Suprapubic skin (tissue), 4 donors: ENCODE data around the gene BTBD6. TPM values are rescaled to one million over a fixed set of nuclear protein-coding genes. Genes with fewer than 3 reads are reported as not detected.

Experiments used
- DNase-seq, 2 donors: peaks; one replicate each; pipeline ENCODE4 v3.0.0-alpha.2; 2019; ENCODE audit warnings: low spot score in 2 of 2
- H3K27ac ChIP-seq: fragments of 200-600 bp; sonication (generic); one replicate; pipeline ENCODE4 v1.5.1; 2019
- H3K27me3 ChIP-seq: fragments of 200-600 bp; sonication (generic); one replicate; pipeline ENCODE4 v1.5.1; 2019
- H3K36me3 ChIP-seq: fragments of 200-600 bp; sonication (generic); one replicate; pipeline ENCODE4 v1.5.1; 2019
- H3K4me1 ChIP-seq: fragments of 200-600 bp; sonication (generic); one replicate; pipeline ENCODE4 v1.5.1; 2019
- H3K4me3 ChIP-seq: fragments of 200-600 bp; sonication (generic); one replicate; pipeline ENCODE4 v1.5.1; 2019; ENCODE audit warnings: mild to moderate bottlenecking
- H3K9me3 ChIP-seq: fragments of 200-600 bp; sonication (generic); one replicate; pipeline ENCODE4 v1.5.1; 2019
- EP300 ChIP-seq: sonication (generic); formaldehyde crosslinking; IDR thresholded peaks from one replicate; pipeline ENCODE4 v1.6.1; 2017; ENCODE audit warnings: antibody characterized with exemption
- POLR2A ChIP-seq, 2 donors: fragments of 450-650 bp; IDR thresholded peaks; one replicate each; pipeline ENCODE4 v1.6.1; 2017; ENCODE audit warnings: antibody characterized with exemption in 2 of 2, mild to moderate bottlenecking in 2 of 2, moderate library complexity in 2 of 2
- POLR2AphosphoS5 ChIP-seq, 3 donors: sonication (generic); formaldehyde crosslinking; IDR thresholded peaks; one replicate each; pipeline ENCODE4 v1.6.1; 2017; ENCODE audit warnings: antibody characterized with exemption in 3 of 3
- WGBS: methylation state at CpG from one replicate; pipeline ENCODE4 v1.1.5; 2018; 5-methylcytosine and 5-hydroxymethylcytosine counted together
- total RNA-seq, 4 donors: library from RNA; depleted of rRNA; stranded (reverse); fragments of >200 nt; gene quantifications; one replicate each; pipeline ENCODE4 v1.1.0, GENCODE V29; 2016
- TF ChIP-seq, protein P1 (sequence below), 2 donors: fragments of 200-600 bp in 1 of 2; fragments of 450-650 bp in 1 of 2; sonication (generic) in 1 of 2; IDR thresholded peaks; one replicate each; pipeline ENCODE4 v1.5.1; 2016 to 2019; ENCODE audit warnings: antibody characterized with exemption in 2 of 2, mild to moderate bottlenecking in 1 of 2, moderate library complexity in 1 of 2

BTBD6 gene
- total RNA-seq, 4 donors from 2014 or later = 38.9 to 63.7 (median 58.6) TPM

DNA sequence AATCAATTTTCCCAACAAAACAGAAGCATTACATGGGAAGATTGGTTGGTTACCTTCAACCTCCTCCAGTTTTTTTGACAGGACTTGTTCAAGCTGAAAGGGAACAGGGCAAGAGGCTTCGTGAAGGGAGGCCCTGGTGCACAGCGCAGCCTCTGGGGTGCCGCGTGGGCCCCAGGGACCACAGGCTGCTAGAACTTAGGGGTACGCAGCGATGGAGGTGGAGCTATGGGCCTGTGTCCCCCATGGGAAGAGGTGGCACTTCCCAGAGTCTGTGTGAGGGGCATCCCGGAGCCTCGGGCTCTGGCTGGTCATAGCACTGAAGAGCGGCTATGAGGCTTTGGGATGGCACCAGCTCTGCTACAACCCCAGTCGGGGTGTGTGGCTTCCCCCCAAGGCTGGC is 22.1 kb upstream of the BTBD6 start:
- TF ChIP-seq, protein P1, sequence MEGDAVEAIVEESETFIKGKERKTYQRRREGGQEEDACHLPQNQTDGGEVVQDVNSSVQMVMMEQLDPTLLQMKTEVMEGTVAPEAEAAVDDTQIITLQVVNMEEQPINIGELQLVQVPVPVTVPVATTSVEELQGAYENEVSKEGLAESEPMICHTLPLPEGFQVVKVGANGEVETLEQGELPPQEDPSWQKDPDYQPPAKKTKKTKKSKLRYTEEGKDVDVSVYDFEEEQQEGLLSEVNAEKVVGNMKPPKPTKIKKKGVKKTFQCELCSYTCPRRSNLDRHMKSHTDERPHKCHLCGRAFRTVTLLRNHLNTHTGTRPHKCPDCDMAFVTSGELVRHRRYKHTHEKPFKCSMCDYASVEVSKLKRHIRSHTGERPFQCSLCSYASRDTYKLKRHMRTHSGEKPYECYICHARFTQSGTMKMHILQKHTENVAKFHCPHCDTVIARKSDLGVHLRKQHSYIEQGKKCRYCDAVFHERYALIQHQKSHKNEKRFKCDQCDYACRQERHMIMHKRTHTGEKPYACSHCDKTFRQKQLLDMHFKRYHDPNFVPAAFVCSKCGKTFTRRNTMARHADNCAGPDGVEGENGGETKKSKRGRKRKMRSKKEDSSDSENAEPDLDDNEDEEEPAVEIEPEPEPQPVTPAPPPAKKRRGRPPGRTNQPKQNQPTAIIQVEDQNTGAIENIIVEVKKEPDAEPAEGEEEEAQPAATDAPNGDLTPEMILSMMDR (IDR thresholded peaks at IDR 0.05) = no peak
- no peak for TF ChIP-seq EP300
- TF ChIP-seq POLR2A (IDR thresholded peaks at IDR 0.05) = no peak
- no peak for TF ChIP-seq POLR2AphosphoS5 (IDR thresholded peaks at IDR 0.05)
- peaks cover 43% of the 10 kb centered on the region for H3K36me3 ChIP-seq
- H3K4me1 ChIP-seq = no peaks in the 10 kb centered on the region
- no peak for DNase-seq
- no peak overlapping the region for H3K4me3 ChIP-seq
- no peaks in the 10 kb centered on the region for H3K9me3 ChIP-seq
- no peaks in the 10 kb centered on the region for H3K27me3 ChIP-seq
- H3K27ac ChIP-seq = no peak overlapping the region
- 98% methylated on average over 6 of the region's 10 CpGs for WGBS

DNA sequence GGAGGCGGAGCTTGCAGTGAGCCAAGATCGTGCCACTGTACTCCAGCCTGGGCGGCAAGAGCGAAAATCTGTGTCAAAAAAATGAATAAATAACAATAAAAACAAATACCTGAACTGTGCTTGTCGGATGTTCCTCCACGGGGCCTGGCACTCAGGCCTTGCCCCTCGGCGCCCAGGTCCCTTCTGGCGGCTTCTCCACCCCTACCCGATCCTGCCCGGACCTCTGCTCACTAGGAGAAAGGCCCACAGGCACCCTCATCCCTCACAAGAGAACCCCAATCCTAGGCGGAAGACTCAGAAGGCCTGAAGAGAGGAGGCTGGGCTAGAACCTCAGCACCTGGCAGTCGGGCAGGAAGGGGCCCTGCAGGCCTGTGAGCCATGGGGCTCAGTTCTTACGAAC is 21.0 kb upstream of the BTBD6 start:
- H3K4me3 ChIP-seq = no peak overlapping the region
- WGBS = 98% methylated on average over 14 of the region's 14 CpGs
- DNase-seq = no peak
- no peaks in the 10 kb centered on the region for H3K9me3 ChIP-seq
- peaks cover 35% of the 10 kb centered on the region for H3K36me3 ChIP-seq
- H3K27ac ChIP-seq = no peak overlapping the region
- H3K4me1 ChIP-seq = no peaks in the 10 kb centered on the region
- no peaks in the 10 kb centered on the region for H3K27me3 ChIP-seq
- TF ChIP-seq POLR2AphosphoS5 (IDR thresholded peaks at IDR 0.05) = no peak
- no peak for TF ChIP-seq EP300
- TF ChIP-seq POLR2A (IDR thresholded peaks at IDR 0.05) = no peak
- TF ChIP-seq, protein P1 (IDR thresholded peaks at IDR 0.05) = no peak

DNA sequence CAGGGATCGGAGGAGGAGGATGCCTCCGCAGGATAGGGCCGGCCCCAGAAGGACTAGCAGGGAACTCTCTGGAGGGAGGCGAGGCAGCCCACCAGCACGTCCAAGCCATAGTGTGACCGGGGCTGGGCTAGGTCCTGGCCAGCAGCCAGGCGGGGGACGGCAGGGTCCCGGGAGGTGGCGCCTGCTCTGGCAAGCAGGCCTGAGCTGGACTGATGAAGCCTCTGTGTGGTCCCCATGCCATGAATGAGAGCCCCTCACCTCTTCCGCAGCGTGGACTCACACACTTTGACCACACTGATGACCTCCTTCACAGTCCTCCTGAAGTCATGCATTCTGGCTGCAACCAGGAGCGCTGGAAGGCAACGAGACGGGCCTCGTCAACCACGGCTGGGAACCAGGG is 19.8 kb upstream of the BTBD6 start:
- H3K27me3 ChIP-seq = no peaks in the 10 kb centered on the region
- no peaks in the 10 kb centered on the region for H3K4me1 ChIP-seq
- peaks cover 28% of the 10 kb centered on the region for H3K36me3 ChIP-seq
- WGBS = 85% methylated on average over 15 of the region's 17 CpGs
- TF ChIP-seq POLR2A (IDR thresholded peaks at IDR 0.05) = no peak
- TF ChIP-seq POLR2AphosphoS5 (IDR thresholded peaks at IDR 0.05) = no peak
- no peak for DNase-seq
- no peak overlapping the region for H3K27ac ChIP-seq
- H3K9me3 ChIP-seq = no peaks in the 10 kb centered on the region
- H3K4me3 ChIP-seq = no peak overlapping the region

DNA sequence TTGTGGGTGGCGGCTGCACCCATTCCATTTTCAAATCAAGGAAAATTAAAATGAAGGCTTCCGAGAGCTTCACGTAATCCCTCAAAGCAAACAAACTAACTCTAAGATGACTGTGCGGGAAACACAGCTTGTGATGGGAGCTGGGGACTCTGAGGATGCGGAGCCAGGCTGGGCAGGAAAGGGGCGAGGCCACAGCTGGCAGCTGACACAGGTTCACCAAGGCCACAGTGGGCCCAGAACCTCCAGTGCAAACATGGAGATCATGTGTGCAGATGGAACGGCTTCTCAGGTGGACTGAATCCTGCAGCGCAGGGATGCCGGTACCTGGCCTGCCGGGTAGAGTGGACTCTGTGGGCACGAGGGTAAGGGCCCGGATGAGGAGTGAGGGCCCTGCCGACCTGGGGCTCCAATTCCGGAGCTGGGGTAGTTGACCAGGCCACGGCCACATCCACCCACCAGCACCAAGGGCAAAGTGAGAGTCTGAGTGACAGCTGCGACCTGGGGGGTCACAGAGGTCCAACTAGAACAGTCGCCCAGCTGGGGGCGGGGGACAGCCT is 19.2 kb upstream of the BTBD6 start:
- no peak for DNase-seq
- H3K4me3 ChIP-seq = no peak overlapping the region
- 83% methylated on average over 8 of the region's 18 CpGs for WGBS

DNA sequence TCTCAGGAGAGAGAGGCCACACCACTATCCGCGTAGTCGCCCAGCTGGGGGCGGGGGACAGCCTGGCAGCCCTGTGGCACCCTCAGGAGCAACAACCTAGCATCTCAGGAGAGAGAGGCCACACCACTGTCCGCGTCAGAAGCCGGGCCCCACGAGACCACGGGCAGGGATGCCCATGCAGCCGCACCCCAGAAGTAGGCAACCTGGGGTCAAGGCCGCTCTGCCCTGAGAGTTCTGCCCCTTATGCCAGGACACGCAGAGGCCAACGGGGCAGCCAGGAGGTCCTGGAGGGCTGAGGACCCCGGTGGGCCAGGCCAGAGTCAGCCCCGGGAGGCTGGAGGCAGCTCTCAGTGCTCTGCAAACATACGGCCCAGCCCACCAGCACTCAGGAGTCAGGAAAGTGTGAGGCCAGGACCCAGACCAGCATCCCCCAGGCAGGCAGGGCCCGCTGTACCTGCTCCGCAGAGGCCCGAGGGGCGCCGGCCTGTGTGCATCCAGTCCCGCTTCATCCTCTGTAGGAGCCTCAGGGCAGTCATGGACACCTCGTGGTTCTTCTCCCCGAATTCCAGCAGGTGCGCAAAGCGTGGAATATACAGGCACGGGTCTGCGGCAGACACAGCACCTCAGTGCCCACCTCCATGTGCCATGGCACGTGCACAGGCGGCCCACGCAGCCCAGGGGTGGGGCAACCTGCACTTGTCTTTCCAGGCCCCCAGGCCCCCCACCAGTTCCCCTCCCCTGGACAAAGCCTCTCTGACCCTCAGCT is 7.3 kb upstream of the BTBD6 start:
- peaks cover 9% of the 10 kb centered on the region for H3K36me3 ChIP-seq
- no peaks in the 10 kb centered on the region for H3K27me3 ChIP-seq
- WGBS = no CpG with 5 or more reads among the region's 31 CpGs

More for the DNA sequence above, 19.2 kb upstream of the BTBD6 start:
- no peak overlapping the region for H3K27ac ChIP-seq
- H3K36me3 ChIP-seq = peaks cover 25% of the 10 kb centered on the region
- H3K27me3 ChIP-seq = no peaks in the 10 kb centered on the region
- no peak for TF ChIP-seq POLR2AphosphoS5 (IDR thresholded peaks at IDR 0.05)
- TF ChIP-seq EP300 = no peak
- no peak for TF ChIP-seq POLR2A (IDR thresholded peaks at IDR 0.05)
- TF ChIP-seq, protein P1 (IDR thresholded peaks at IDR 0.05) = no peak
- H3K4me1 ChIP-seq = no peaks in the 10 kb centered on the region
- H3K9me3 ChIP-seq = no peaks in the 10 kb centered on the region

More for the DNA sequence above, 7.3 kb upstream of the BTBD6 start:
- Histone ChIP-seq H3K9me3 (no peaks in the 10 kb centered on the region), H3K27ac (no peak overlapping the region), H3K4me3 (no peak overlapping the region), H3K4me1 (no peaks in the 10 kb centered on the region)
- TF ChIP-seq EP300 = no peak
- TF ChIP-seq POLR2AphosphoS5 (IDR thresholded peaks at IDR 0.05) = no peak
- TF ChIP-seq POLR2A (IDR thresholded peaks at IDR 0.05) = no peak
- TF ChIP-seq, protein P1 (IDR thresholded peaks at IDR 0.05) = no peak
- DNase-seq = no peak
